Large intestine (tissue), 3 donors: Measurements from ENCODE around the gene DAZAP1. TPM values are rescaled to one million over a fixed set of nuclear protein-coding genes. Genes with fewer than 3 reads are reported as not detected.

Source experiments
- DNase-seq, 2 donors: peaks; one replicate each; pipeline versions ENCODE4 v3.0.0 to v3.0.0-alpha.2; 2013
- H3K27ac ChIP-seq: one replicate; pipeline ENCODE4 v1.5.1; 2013; ENCODE audit warnings: low read length
- H3K27me3 ChIP-seq: 2 replicates; pipeline ENCODE4 v1.6.1; 2013; ENCODE audit warnings: low read length; ENCODE audit not compliant: control insufficient read depth, insufficient read depth
- H3K36me3 ChIP-seq: 2 replicates; pipeline ENCODE4 v1.6.1; 2013; ENCODE audit warnings: low read length; ENCODE audit not compliant: control insufficient read depth, insufficient read depth
- H3K4me1 ChIP-seq: one replicate; pipeline ENCODE4 v1.6.1; 2013; ENCODE audit warnings: low read length; ENCODE audit not compliant: control insufficient read depth, insufficient read depth
- H3K4me3 ChIP-seq: one replicate; pipeline ENCODE4 v1.5.1; 2013; ENCODE audit warnings: low read length
- H3K9me3 ChIP-seq: one replicate; pipeline ENCODE4 v1.6.1; 2013; ENCODE audit warnings: mild to moderate bottlenecking, low read depth, low read length, moderate library complexity; ENCODE audit not compliant: control insufficient read depth
- WGBS: methylation state at CpG from one replicate; pipeline ENCODE4 v1.1.5; 2013; ENCODE audit warnings: low lambda C conversion rate; ENCODE audit not compliant: insufficient coverage; 5-methylcytosine and 5-hydroxymethylcytosine counted together
- polyA plus RNA-seq: library from polyadenylated mRNA; unstranded; fragments of 120-200 nt; gene quantifications from one replicate; pipeline ENCODE4 v1.2.1, GENCODE V29; 2013

DAZAP1 gene
- polyA plus RNA-seq, 1 donor: 97.8 TPM

GRCh38 chr19:1427221-1427920 lies 20.0 kb downstream of the DAZAP1 start:
- no CpG with 5 or more reads among the region's 27 CpGs for WGBS

GRCh38 chr19:1428738-1429391 lies 21.5 kb downstream of the DAZAP1 start:
- Histone ChIP-seq H3K36me3 (peaks cover 88% of the 10 kb centered on the region), H3K4me3 (no peak overlapping the region), H3K4me1 (peaks cover 27% of the 10 kb centered on the region), H3K9me3 (peaks cover 16% of the 10 kb centered on the region), H3K27me3 (no peaks in the 10 kb centered on the region), H3K27ac (no peak overlapping the region)
- no CpG with 5 or more reads among the region's 41 CpGs for WGBS
- DNase-seq: no peak

More at GRCh38 chr19:1427221-1427920, 20.0 kb downstream of the DAZAP1 start:
- Histone ChIP-seq H3K4me3 (no peak overlapping the region), H3K4me1 (peaks cover 32% of the 10 kb centered on the region), H3K9me3 (peaks cover 17% of the 10 kb centered on the region), H3K27ac (no peak overlapping the region), H3K27me3 (no peaks in the 10 kb centered on the region), H3K36me3 (peaks cover 87% of the 10 kb centered on the region)
- no peak for DNase-seq

GRCh38 chr19:1429750-1430149 lies 22.4 kb downstream of the DAZAP1 start:
- DNase-seq: peak in 1 of 2 donors; percentile 65
- Histone ChIP-seq H3K27ac (peak overlapping the region; percentile 16), H3K4me1 (peaks cover 20% of the 10 kb centered on the region), H3K9me3 (peaks cover 17% of the 10 kb centered on the region), H3K4me3 (no peak overlapping the region), H3K27me3 (no peaks in the 10 kb centered on the region), H3K36me3 (peaks cover 91% of the 10 kb centered on the region)
- WGBS: no CpG with 5 or more reads among the region's 14 CpGs

- peaks cover 89% of the 10 kb centered on the region for H3K36me3 ChIP-seq
- no peaks in the 10 kb centered on the region for H3K27me3 ChIP-seq
- H3K4me3 ChIP-seq: no peak overlapping the region
- WGBS: no CpG with 5 or more reads among the region's 14 CpGs
- no peak overlapping the region for H3K27ac ChIP-seq
- no peak for DNase-seq
- H3K9me3 ChIP-seq: peaks cover 17% of the 10 kb centered on the region
- H3K4me1 ChIP-seq: peaks cover 15% of the 10 kb centered on the region
Observed at GRCh38 chr19:1430246-1430645, 22.9 kb downstream of the DAZAP1 start.

GRCh38 chr19:1431759-1432506 lies 24.5 kb downstream of the DAZAP1 start:
- Histone ChIP-seq H3K4me3 (no peak overlapping the region), H3K27ac (no peak overlapping the region), H3K27me3 (no peaks in the 10 kb centered on the region), H3K36me3 (peaks cover 79% of the 10 kb centered on the region), H3K4me1 (peaks cover 6% of the 10 kb centered on the region), H3K9me3 (peaks cover 17% of the 10 kb centered on the region)
- no peak for DNase-seq
- no CpG with 5 or more reads among the region's 24 CpGs for WGBS

- H3K36me3 ChIP-seq: peaks cover 75% of the 10 kb centered on the region
- peaks cover 17% of the 10 kb centered on the region for H3K9me3 ChIP-seq
- H3K4me3 ChIP-seq: no peak overlapping the region
- peaks cover 6% of the 10 kb centered on the region for H3K4me1 ChIP-seq
- no peak for DNase-seq
- H3K27ac ChIP-seq: no peak overlapping the region
- WGBS: no CpG with 5 or more reads among the region's 16 CpGs
- no peaks in the 10 kb centered on the region for H3K27me3 ChIP-seq
Observed at GRCh38 chr19:1432507-1432887, 25.1 kb downstream of the DAZAP1 start.

DNA sequence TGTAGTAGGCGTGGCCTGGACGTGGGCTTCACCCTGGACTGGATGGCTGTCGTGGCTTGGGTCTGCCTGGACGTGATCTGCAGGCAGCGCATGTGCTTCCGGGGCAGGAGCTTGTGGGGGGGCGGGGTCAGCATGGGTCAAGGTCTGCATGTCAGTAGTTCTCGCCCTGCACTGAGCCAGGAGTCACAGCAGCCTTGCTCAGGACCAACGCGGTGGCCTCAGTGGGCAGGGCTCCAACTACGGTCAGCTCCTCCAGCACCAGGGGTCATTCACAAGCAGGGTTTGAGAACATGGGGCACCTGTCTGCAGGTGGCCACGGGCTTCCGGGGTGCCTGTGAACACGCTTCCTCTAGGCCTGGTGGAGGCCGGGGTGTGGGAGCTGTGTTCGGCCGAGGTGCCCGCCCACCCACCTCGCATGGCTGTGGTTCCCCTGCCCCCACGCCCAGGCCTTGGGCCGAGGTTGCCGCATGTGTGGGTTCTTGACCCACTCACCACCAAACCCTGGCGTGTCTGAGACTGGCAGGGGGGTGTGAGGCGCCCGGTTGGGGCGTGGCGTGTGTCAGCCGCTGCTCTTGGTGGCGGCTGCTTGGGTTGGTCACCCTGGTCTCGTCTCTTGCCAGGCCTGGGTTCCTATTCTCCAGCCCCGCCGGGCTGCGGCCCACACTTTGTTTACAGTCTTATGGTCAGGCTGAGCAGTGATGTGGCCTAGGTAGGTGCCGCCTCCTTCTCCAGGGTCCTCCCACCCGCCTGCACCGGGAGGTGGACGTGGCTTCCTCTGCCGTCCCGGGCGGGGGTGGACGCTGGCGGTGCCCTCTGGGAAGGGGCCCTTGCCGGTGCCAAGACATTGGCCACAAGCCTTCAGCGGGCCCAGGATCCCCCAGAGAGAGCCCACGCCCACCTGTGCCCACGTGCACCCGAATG lies 26.0 kb downstream of the DAZAP1 start:
- H3K36me3 ChIP-seq: peaks cover 66% of the 10 kb centered on the region
- H3K27me3 ChIP-seq: no peaks in the 10 kb centered on the region
- no peak overlapping the region for H3K27ac ChIP-seq
- no peak for DNase-seq
- H3K4me1 ChIP-seq: peaks cover 10% of the 10 kb centered on the region
- no CpG with 5 or more reads among the region's 47 CpGs for WGBS
- H3K4me3 ChIP-seq: no peak overlapping the region
- peaks cover 17% of the 10 kb centered on the region for H3K9me3 ChIP-seq

DNA sequence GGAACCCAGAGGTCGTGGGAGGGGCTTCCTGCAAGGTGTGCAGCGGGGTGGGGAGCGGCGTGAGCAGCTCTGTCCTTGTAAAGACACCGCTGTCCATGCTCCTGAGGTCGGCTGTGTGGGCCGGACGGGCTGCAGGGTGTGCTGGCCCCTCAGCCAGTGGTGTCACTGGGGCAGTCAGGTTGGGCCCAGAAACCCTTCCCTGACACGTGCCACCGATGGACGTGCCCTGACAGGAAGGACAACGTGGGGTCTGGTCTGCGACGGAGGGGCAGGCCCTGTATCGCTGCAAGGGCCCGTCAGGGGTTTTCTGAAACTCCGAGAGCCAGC lies 26.6 kb downstream of the DAZAP1 start:
- Histone ChIP-seq H3K36me3 (peaks cover 60% of the 10 kb centered on the region), H3K27me3 (no peaks in the 10 kb centered on the region), H3K4me1 (peaks cover 10% of the 10 kb centered on the region), H3K4me3 (no peak overlapping the region), H3K9me3 (peaks cover 14% of the 10 kb centered on the region), H3K27ac (no peak overlapping the region)
- WGBS: no CpG with 5 or more reads among the region's 17 CpGs
- no peak for DNase-seq

DNA sequence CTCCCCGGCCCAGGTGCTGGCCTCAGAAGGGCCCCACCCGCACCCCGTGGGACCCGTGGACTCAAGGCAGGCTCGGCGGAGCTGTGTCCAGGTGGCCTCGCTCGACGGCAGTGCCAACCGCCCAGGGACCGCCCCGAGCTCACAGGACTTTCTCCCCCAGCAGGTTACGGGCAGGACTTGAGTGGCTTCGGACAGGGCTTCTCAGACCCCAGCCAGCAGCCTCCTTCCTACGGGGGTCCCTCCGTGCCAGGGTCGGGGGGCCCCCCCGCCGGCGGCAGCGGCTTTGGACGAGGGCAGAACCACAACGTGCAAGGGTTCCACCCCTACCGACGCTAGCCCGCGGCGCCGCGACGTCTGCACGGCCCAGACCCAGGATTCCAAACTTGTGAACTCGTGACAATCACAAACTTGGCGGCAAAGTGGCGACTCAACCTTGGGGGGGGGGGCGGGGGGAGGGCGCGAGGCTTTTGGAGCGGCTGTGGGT lies 27.2 kb downstream of the DAZAP1 start:
- no peak for DNase-seq
- no CpG with 5 or more reads among the region's 39 CpGs for WGBS
- peaks cover 57% of the 10 kb centered on the region for H3K36me3 ChIP-seq

More for the DNA sequence above, 27.2 kb downstream of the DAZAP1 start:
- H3K4me1 ChIP-seq: peaks cover 9% of the 10 kb centered on the region
- peaks cover 13% of the 10 kb centered on the region for H3K9me3 ChIP-seq
- H3K4me3 ChIP-seq: no peak overlapping the region
- H3K27ac ChIP-seq: no peak overlapping the region
- no peaks in the 10 kb centered on the region for H3K27me3 ChIP-seq
